H9 (cell line): ENCODE measurements around the gene RABGEF1. TPM values are rescaled to one million over a fixed set of nuclear protein-coding genes. Genes with fewer than 3 reads are reported as not detected.

Source experiments
- DNase-seq: peaks from one replicate; pipeline ENCODE4 v3.0.0-alpha.2; 2017
- H2AFZ ChIP-seq: one replicate; pipeline ENCODE4 v1.6.1; 2013; ENCODE audit warnings: mild to moderate bottlenecking, low read length, control low read depth, moderate library complexity
- H2AK5ac ChIP-seq: 2 replicates; pipeline ENCODE4 v1.6.1; 2013; ENCODE audit warnings: low read length, control low read depth, mixed read lengths; ENCODE audit not compliant: insufficient read length
- H2BK120ac ChIP-seq: one replicate; pipeline ENCODE4 v1.6.1; 2013; ENCODE audit warnings: low read depth, mild to moderate bottlenecking, low read length, control low read depth, inconsistent platforms; ENCODE audit not compliant: poor library complexity, severe bottlenecking
- H2BK12ac ChIP-seq: 2 replicates; pipeline ENCODE4 v1.6.1; 2013; ENCODE audit warnings: low read length, control low read depth, mixed read lengths, low read depth; ENCODE audit not compliant: insufficient read length
- H2BK15ac ChIP-seq: 2 replicates; pipeline ENCODE4 v1.6.1; 2013; ENCODE audit warnings: low read depth, low read length, control low read depth
- H2BK20ac ChIP-seq: one replicate; pipeline ENCODE4 v1.6.1; 2013; ENCODE audit warnings: low read depth, mild to moderate bottlenecking, low read length, control low read depth, inconsistent platforms; ENCODE audit not compliant: poor library complexity, severe bottlenecking
- H2BK5ac ChIP-seq: 2 replicates; pipeline ENCODE4 v1.6.1; 2013; ENCODE audit warnings: low read length, control low read depth, mixed read lengths; ENCODE audit not compliant: insufficient read length
- H3K14ac ChIP-seq: 2 replicates; pipeline ENCODE4 v1.6.1; 2013; ENCODE audit warnings: low read length, control low read depth; ENCODE audit not compliant: insufficient read depth
- H3K18ac ChIP-seq: 2 replicates; pipeline ENCODE4 v1.6.1; 2013; ENCODE audit warnings: low read depth, mild to moderate bottlenecking, mixed read lengths, low read length, control low read depth; ENCODE audit not compliant: insufficient read length
- H3K23ac ChIP-seq: 2 replicates; pipeline ENCODE4 v1.6.1; 2013; ENCODE audit warnings: low read length, control low read depth, mixed read lengths, low read depth; ENCODE audit not compliant: insufficient read length
- H3K23me2 ChIP-seq: 2 replicates; pipeline ENCODE4 v1.6.1; 2013; ENCODE audit warnings: low read depth, mild to moderate bottlenecking, mixed read lengths, low read length, control low read depth; ENCODE audit not compliant: insufficient read length, poor library complexity, severe bottlenecking
- H3K27ac ChIP-seq: 2 replicates; pipeline ENCODE4 v1.5.1; 2013; ENCODE audit warnings: low read length, control low read depth, mixed read lengths, low read depth; ENCODE audit not compliant: insufficient read length
- H3K27me3 ChIP-seq: 2 replicates; pipeline ENCODE4 v1.6.1; 2013; ENCODE audit warnings: low read length, control low read depth, inconsistent platforms; ENCODE audit not compliant: insufficient read depth
- H3K4ac ChIP-seq: 2 replicates; pipeline ENCODE4 v1.6.1; 2013; ENCODE audit warnings: low read depth, mild to moderate bottlenecking, control low read depth, inconsistent platforms, low read length, moderate library complexity
- H3K4me1 ChIP-seq: 2 replicates; pipeline ENCODE4 v1.6.1; 2013; ENCODE audit warnings: low read length, control low read depth, inconsistent platforms; ENCODE audit not compliant: insufficient read depth
- H3K4me2 ChIP-seq: 2 replicates; pipeline ENCODE4 v1.6.1; 2013; ENCODE audit warnings: low read length, control low read depth, mixed read lengths; ENCODE audit not compliant: insufficient read length, insufficient read depth
- H3K56ac ChIP-seq: 2 replicates; pipeline ENCODE4 v1.6.1; 2013; ENCODE audit warnings: low read depth, mild to moderate bottlenecking, mixed read lengths, low read length, control low read depth; ENCODE audit not compliant: insufficient read length
- H3K79me1 ChIP-seq: 2 replicates; pipeline ENCODE4 v1.6.1; 2013; ENCODE audit warnings: low read depth, mild to moderate bottlenecking, moderate library complexity, low read length, control low read depth, inconsistent platforms; ENCODE audit not compliant: insufficient read depth, poor library complexity, severe bottlenecking
- H3K79me2 ChIP-seq: 2 replicates; pipeline ENCODE4 v1.6.1; 2013; ENCODE audit warnings: low read length, control low read depth, inconsistent platforms; ENCODE audit not compliant: insufficient read depth
- H3K9ac ChIP-seq: 2 replicates; pipeline ENCODE4 v1.6.1; 2013; ENCODE audit warnings: low read length, control low read depth, mixed read lengths; ENCODE audit not compliant: insufficient read length; ENCODE audit errors: extremely low read depth
- H3K9me3 ChIP-seq: one replicate; pipeline ENCODE4 v1.6.1; 2013; ENCODE audit warnings: low read depth, low read length, inconsistent platforms; ENCODE audit not compliant: control insufficient read depth
- H3T11ph ChIP-seq: one replicate; pipeline ENCODE4 v1.6.1; 2013; ENCODE audit warnings: mild to moderate bottlenecking, low read length, control low read depth, inconsistent platforms
- H4K20me1 ChIP-seq: one replicate; pipeline ENCODE4 v1.6.1; 2013; ENCODE audit not compliant: control insufficient read depth, insufficient read length, insufficient read depth
- H4K5ac ChIP-seq: 2 replicates; pipeline ENCODE4 v1.6.1; 2013; ENCODE audit warnings: low read depth, mild to moderate bottlenecking, mixed read lengths, low read length, control low read depth; ENCODE audit not compliant: insufficient read length
- H4K8ac ChIP-seq: replicated peaks from 2 replicates; pipeline ENCODE4 v1.6.1; 2013; ENCODE audit warnings: low read length, control low read depth, mixed read lengths, low read depth; ENCODE audit not compliant: insufficient read length
- H4K91ac ChIP-seq: 2 replicates; pipeline ENCODE4 v1.6.1; 2013; ENCODE audit warnings: low read depth, mild to moderate bottlenecking, moderate library complexity, mixed read lengths, low read length, control low read depth; ENCODE audit not compliant: insufficient read length
- H3K27ac Mint-ChIP-seq, 3 experiments: 2 replicates in 2 of 3; 3 replicates in 1 of 3; pipeline ENCODE4 v1.8.0; 2020 to 2021; ENCODE audit warnings: mixed read lengths in 3 of 3, mild to moderate bottlenecking in 1 of 3, moderate library complexity in 1 of 3
- H3K27me3 Mint-ChIP-seq: 2 replicates; pipeline ENCODE4 v1.8.0; 2021; ENCODE audit warnings: low read depth, mild to moderate bottlenecking, moderate library complexity, mixed read lengths
- H3K36me3 Mint-ChIP-seq, 3 experiments: 2 replicates in 2 of 3; 3 replicates in 1 of 3; pipeline ENCODE4 v1.8.0; 2020 to 2021; ENCODE audit warnings: low read depth in 3 of 3, mixed read lengths in 3 of 3; ENCODE audit not compliant: insufficient read depth in 1 of 3
- H3K4me1 Mint-ChIP-seq, 2 experiments: 2 replicates each; pipeline ENCODE4 v1.8.0; 2020; ENCODE audit warnings: mixed read lengths in 2 of 2
- H3K4me3 Mint-ChIP-seq, 2 experiments: 2 replicates in 1 of 2; 3 replicates in 1 of 2; pipeline ENCODE4 v1.8.0; 2020 to 2021; ENCODE audit warnings: mild to moderate bottlenecking in 2 of 2, mixed read lengths in 2 of 2, moderate library complexity in 1 of 2
- H3K9me3 Mint-ChIP-seq, 2 experiments: 2 replicates in 1 of 2; 3 replicates in 1 of 2; pipeline ENCODE4 v1.8.0; 2020; ENCODE audit warnings: mild to moderate bottlenecking in 2 of 2, mixed read lengths in 2 of 2, moderate library complexity in 1 of 2
- WGBS: extraction: QIAGEN DNeasy Blood & Tissue Kit; methylation state at CpG from one replicate; pipeline ENCODE4 v1.1.7; 2013; ENCODE audit warnings: missing lambda C conversion rate, low lambda C conversion rate, mixed read lengths; ENCODE audit not compliant: insufficient read length; ENCODE audit errors: extremely low coverage; 5-methylcytosine and 5-hydroxymethylcytosine counted together
- total RNA-seq: library from RNA; stranded (reverse); gene quantifications from 2 replicates; pipeline ENCODE4 v1.2.1, GENCODE V29; 2021
- TF ChIP-seq, protein P1 (sequence below): fragments of 200-600 bp; sonication (generic); conservative IDR thresholded peaks from 3 replicates; pipeline ENCODE4 v1.8.0; 2021; ENCODE audit warnings: antibody characterized with exemption, mild to moderate bottlenecking

Gene RABGEF1
- total RNA-seq, 1 experiment from 2014 or later: 17.3 TPM

GRCh38 chr7:66696774-66697191 is 43.8 kb upstream of the RABGEF1 start:
- H4K20me1 ChIP-seq: no peaks in the 10 kb centered on the region
- H3K4me1 ChIP-seq: no peaks in the 10 kb centered on the region
- peaks cover 0 to 3% (median 2%) of the 10 kb centered on the region in 3 experiments; a peak in 4 of 7 replicates for H3K36me3 Mint-ChIP-seq
- no CpG with 5 or more reads among the region's 2 CpGs for WGBS
- no peaks in the 10 kb centered on the region for H3K79me1 ChIP-seq
- H4K8ac ChIP-seq: no peak overlapping the region
- no peak overlapping the region for H2BK15ac ChIP-seq
- H3K18ac ChIP-seq: no peak overlapping the region
- no peak overlapping the region for H2BK5ac ChIP-seq
- H2BK120ac ChIP-seq: no peak overlapping the region
- no peak for DNase-seq
- no peak overlapping the region for H3K23ac ChIP-seq
- H3K27me3 ChIP-seq: no peaks in the 10 kb centered on the region
- no peak overlapping the region for H3K9ac ChIP-seq
- no peak overlapping the region for H3K27ac ChIP-seq
- no peak overlapping the region for H3K4me3 Mint-ChIP-seq
- TF ChIP-seq, protein P1, sequence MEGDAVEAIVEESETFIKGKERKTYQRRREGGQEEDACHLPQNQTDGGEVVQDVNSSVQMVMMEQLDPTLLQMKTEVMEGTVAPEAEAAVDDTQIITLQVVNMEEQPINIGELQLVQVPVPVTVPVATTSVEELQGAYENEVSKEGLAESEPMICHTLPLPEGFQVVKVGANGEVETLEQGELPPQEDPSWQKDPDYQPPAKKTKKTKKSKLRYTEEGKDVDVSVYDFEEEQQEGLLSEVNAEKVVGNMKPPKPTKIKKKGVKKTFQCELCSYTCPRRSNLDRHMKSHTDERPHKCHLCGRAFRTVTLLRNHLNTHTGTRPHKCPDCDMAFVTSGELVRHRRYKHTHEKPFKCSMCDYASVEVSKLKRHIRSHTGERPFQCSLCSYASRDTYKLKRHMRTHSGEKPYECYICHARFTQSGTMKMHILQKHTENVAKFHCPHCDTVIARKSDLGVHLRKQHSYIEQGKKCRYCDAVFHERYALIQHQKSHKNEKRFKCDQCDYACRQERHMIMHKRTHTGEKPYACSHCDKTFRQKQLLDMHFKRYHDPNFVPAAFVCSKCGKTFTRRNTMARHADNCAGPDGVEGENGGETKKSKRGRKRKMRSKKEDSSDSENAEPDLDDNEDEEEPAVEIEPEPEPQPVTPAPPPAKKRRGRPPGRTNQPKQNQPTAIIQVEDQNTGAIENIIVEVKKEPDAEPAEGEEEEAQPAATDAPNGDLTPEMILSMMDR: no peak
- no peaks in the 10 kb centered on the region for H3K9me3 Mint-ChIP-seq
- H3K4me2 ChIP-seq: no peak overlapping the region
- H3K23me2 ChIP-seq: no peaks in the 10 kb centered on the region
- no peak overlapping the region for H4K91ac ChIP-seq
- H3K4ac ChIP-seq: no peak overlapping the region
- no peaks in the 10 kb centered on the region for H3K79me2 ChIP-seq
- H3K56ac ChIP-seq: no peak overlapping the region
- peaks cover 1% of the 10 kb centered on the region for H3K27me3 Mint-ChIP-seq
- no peaks in the 10 kb centered on the region for H3K9me3 ChIP-seq
- no peak overlapping the region for H4K5ac ChIP-seq
- H3K4me1 Mint-ChIP-seq: peaks cover 8 to 24% of the 10 kb centered on the region in 2 experiments
- no peak overlapping the region for H2AK5ac ChIP-seq
- no peak overlapping the region for H3K27ac Mint-ChIP-seq
- H2BK12ac ChIP-seq: no peak overlapping the region
- no peak overlapping the region for H3K14ac ChIP-seq
- H3T11ph ChIP-seq: no peak overlapping the region
- no peak overlapping the region for H2BK20ac ChIP-seq
- no peak overlapping the region for H2AFZ ChIP-seq
